CD14-positive monocyte (primary cell): ENCODE measurements around the gene GALT. TPM values are rescaled to one million over a fixed set of nuclear protein-coding genes. Genes with fewer than 3 reads are reported as not detected.

Experiments
- DNase-seq, 3 donors: peaks; one replicate each; pipeline ENCODE4 v3.0.0-alpha.2; 2011 to 2022
- H2AFZ ChIP-seq: 2 replicates; pipeline ENCODE4 v1.6.0; 2012; ENCODE audit warnings: mild to moderate bottlenecking, low read depth, low read length, inconsistent platforms; ENCODE audit not compliant: insufficient read depth, poor library complexity, severe bottlenecking
- H3K27ac ChIP-seq, 2 donors: 1 replicate in 1 of 2; 2 replicates in 1 of 2; pipeline ENCODE4 v1.5.1; 2012 to 2013; ENCODE audit warnings: low read length in 2 of 2, control low read depth in 1 of 2, inconsistent platforms in 1 of 2, low read depth in 1 of 2, mild to moderate bottlenecking in 1 of 2
- H3K27me3 ChIP-seq, 2 donors: one replicate each; pipeline versions ENCODE4 v1.6.0 to v1.6.1; 2011 to 2013; ENCODE audit warnings: low read length in 2 of 2; ENCODE audit not compliant: control insufficient read depth in 2 of 2, insufficient read depth in 2 of 2
- H3K36me3 ChIP-seq, 2 donors: replicated peaks in 1 of 2; 1 replicate in 1 of 2; 2 replicates in 1 of 2; pipeline versions ENCODE4 v1.5.1 to v1.6.1; 2012 to 2013; ENCODE audit warnings: low read length in 2 of 2, control low read depth in 1 of 2, inconsistent platforms in 1 of 2, mild to moderate bottlenecking in 1 of 2; ENCODE audit not compliant: insufficient read depth in 2 of 2, control insufficient read depth in 1 of 2
- H3K4me1 ChIP-seq, 2 donors: 1 replicate in 1 of 2; 2 replicates in 1 of 2; pipeline versions ENCODE4 v1.5.1 to v1.6.1; 2012 to 2013; ENCODE audit warnings: low read length in 2 of 2, control low read depth in 1 of 2, inconsistent platforms in 1 of 2, mild to moderate bottlenecking in 1 of 2, moderate library complexity in 1 of 2; ENCODE audit not compliant: insufficient read depth in 2 of 2, control insufficient read depth in 1 of 2
- H3K4me2 ChIP-seq: replicated peaks from 2 replicates; pipeline ENCODE3; 2012; ENCODE audit warnings: low read length, moderate library complexity, mild to moderate bottlenecking; ENCODE audit not compliant: poor library complexity, severe bottlenecking; ENCODE audit errors: extremely low read depth
- H3K4me3 ChIP-seq, 3 experiments: fragments of 200-600 bp in 1 of 3; sonication (generic) in 1 of 3; replicated peaks in 1 of 3; 1 replicate in 2 of 3; 2 replicates in 1 of 3; pipeline ENCODE4 v1.5.1; 2011 to 2013; ENCODE audit warnings: low read length in 3 of 3, mild to moderate bottlenecking in 3 of 3, control low read depth in 2 of 3, low read depth in 2 of 3, inconsistent platforms in 1 of 3, moderate library complexity in 1 of 3
- H3K79me2 ChIP-seq: 2 replicates; pipeline ENCODE4 v1.6.0; 2012; ENCODE audit warnings: mild to moderate bottlenecking, control low read depth, inconsistent platforms, low read length, moderate library complexity; ENCODE audit not compliant: insufficient read depth
- H3K9ac ChIP-seq: 2 replicates; pipeline ENCODE4 v1.6.0; 2017; ENCODE audit warnings: low read length, mild to moderate bottlenecking; ENCODE audit not compliant: insufficient read depth, poor library complexity, severe bottlenecking
- H3K9me3 ChIP-seq, 2 donors: replicated peaks in 1 of 2; 1 replicate in 1 of 2; 2 replicates in 1 of 2; pipeline versions ENCODE4 v1.5.1 to v1.6.1; 2012 to 2013; ENCODE audit warnings: low read length in 2 of 2, control low read depth in 1 of 2; ENCODE audit not compliant: control insufficient read depth in 1 of 2, insufficient read depth in 1 of 2
- H4K20me1 ChIP-seq: 2 replicates; pipeline ENCODE4 v1.6.0; 2012; ENCODE audit warnings: mild to moderate bottlenecking, low read length, control low read depth, moderate library complexity; ENCODE audit not compliant: insufficient read depth
- H3K27ac Mint-ChIP-seq, 7 donors: one replicate each; pipeline ENCODE4 v1.8.0; 2020; ENCODE audit warnings: mild to moderate bottlenecking in 7 of 7, mixed read lengths in 7 of 7, moderate library complexity in 6 of 7, inconsistent platforms in 2 of 7
- H3K27me3 Mint-ChIP-seq, 3 donors: one replicate each; pipeline ENCODE4 v1.8.0; 2021 to 2022; ENCODE audit warnings: low read depth in 3 of 3, mild to moderate bottlenecking in 3 of 3, mixed read lengths in 3 of 3, moderate library complexity in 3 of 3, inconsistent platforms in 1 of 3
- H3K36me3 Mint-ChIP-seq, 2 donors: one replicate each; pipeline ENCODE4 v1.8.0; 2020; ENCODE audit warnings: mixed read lengths in 2 of 2, inconsistent platforms in 1 of 2, mild to moderate bottlenecking in 1 of 2
- H3K4me1 Mint-ChIP-seq: one replicate; pipeline ENCODE4 v1.8.0; 2020; ENCODE audit warnings: mild to moderate bottlenecking, mixed read lengths
- H3K4me3 Mint-ChIP-seq, 2 donors: one replicate each; pipeline ENCODE4 v1.8.0; 2020; ENCODE audit warnings: mild to moderate bottlenecking in 2 of 2, mixed read lengths in 2 of 2, moderate library complexity in 1 of 2
- H3K9me3 Mint-ChIP-seq, 7 donors: one replicate each; pipeline ENCODE4 v1.8.0; 2020 to 2022; ENCODE audit warnings: mixed read lengths in 7 of 7, mild to moderate bottlenecking in 6 of 7, moderate library complexity in 6 of 7, inconsistent platforms in 2 of 7
- WGBS: methylation state at CpG from one replicate; pipeline ENCODE4 v1.1.5; 2013; ENCODE audit warnings: missing lambda C conversion rate; ENCODE audit not compliant: insufficient coverage; 5-methylcytosine and 5-hydroxymethylcytosine counted together
- intact Hi-C, 2 donors: fragments of 100-400 bp; cut with micrococcal nuclease; formaldehyde crosslinking; loops; one replicate each; pipeline versions ENCODE4 v1.15.0 to v1.15.1; 2023
- polyA plus RNA-seq, 3 donors: library from polyadenylated mRNA; depleted of rRNA in 1 of 3; unstranded in 2 of 3; stranded (reverse) in 1 of 3; fragments of 300-500 nt in 2 of 3; fragments of >200 nt in 1 of 3; fragmentation: Illumina TruSeq in 2 of 3; gene quantifications; 1 replicate in 2 of 3; 2 replicates in 1 of 3; pipeline ENCODE4 v1.2.3, GENCODE V29; 2012 to 2021
- TF ChIP-seq, protein P1 (sequence below): fragments of 200-600 bp; IDR thresholded peaks from one replicate; pipeline ENCODE4 v1.8.0; 2022; ENCODE audit warnings: antibody characterized with exemption, mild to moderate bottlenecking

Gene GALT
- polyA plus RNA-seq, 3 donors, result 25.6 to 103 (median 26.9) TPM

- Histone ChIP-seq H3K4me3 (peak within 1 kb of the TSS in 1 of 3 experiments; percentile 22), H3K9ac (no peak within 1 kb of the TSS), H3K9me3 (no peaks in the 10 kb centered on the region), H3K4me2 (peak within 1 kb of the TSS; percentile 18), H4K20me1 (no peaks in the 10 kb centered on the region), H3K27ac (peak within 1 kb of the TSS; percentile 39 to 47), H3K27me3 (no peaks in the 10 kb centered on the region), H3K79me2 (no peaks in the 10 kb centered on the region), H3K36me3 (no peaks in the 10 kb centered on the region), H2AFZ (peak within 1 kb of the TSS; percentile 41), H3K4me1 (peaks cover 29 to 32% of the 10 kb centered on the region in 2 donors)
- Mint-ChIP-seq H3K4me1 (peaks cover 34% of the 10 kb centered on the region), H3K27me3 (peaks cover 0 to 5% (median 3%) of the 10 kb centered on the region in 3 donors), H3K36me3 (no peaks in the 10 kb centered on the region), H3K4me3 (peak within 1 kb of the TSS in 1 of 2 donors; percentile 23), H3K27ac (peak within 1 kb of the TSS in 6 of 7 donors; percentile 46 to 72 (median 54)), H3K9me3 (peaks cover 0 to 1% (median 0%) of the 10 kb centered on the region in 7 donors)
- DNase-seq, result peak; percentile 29 to 62 (median 39)
- 21% methylated on average over 2 of the region's 6 CpGs for WGBS
- intact Hi-C loops, result no loop called here
- TF ChIP-seq, protein P1, sequence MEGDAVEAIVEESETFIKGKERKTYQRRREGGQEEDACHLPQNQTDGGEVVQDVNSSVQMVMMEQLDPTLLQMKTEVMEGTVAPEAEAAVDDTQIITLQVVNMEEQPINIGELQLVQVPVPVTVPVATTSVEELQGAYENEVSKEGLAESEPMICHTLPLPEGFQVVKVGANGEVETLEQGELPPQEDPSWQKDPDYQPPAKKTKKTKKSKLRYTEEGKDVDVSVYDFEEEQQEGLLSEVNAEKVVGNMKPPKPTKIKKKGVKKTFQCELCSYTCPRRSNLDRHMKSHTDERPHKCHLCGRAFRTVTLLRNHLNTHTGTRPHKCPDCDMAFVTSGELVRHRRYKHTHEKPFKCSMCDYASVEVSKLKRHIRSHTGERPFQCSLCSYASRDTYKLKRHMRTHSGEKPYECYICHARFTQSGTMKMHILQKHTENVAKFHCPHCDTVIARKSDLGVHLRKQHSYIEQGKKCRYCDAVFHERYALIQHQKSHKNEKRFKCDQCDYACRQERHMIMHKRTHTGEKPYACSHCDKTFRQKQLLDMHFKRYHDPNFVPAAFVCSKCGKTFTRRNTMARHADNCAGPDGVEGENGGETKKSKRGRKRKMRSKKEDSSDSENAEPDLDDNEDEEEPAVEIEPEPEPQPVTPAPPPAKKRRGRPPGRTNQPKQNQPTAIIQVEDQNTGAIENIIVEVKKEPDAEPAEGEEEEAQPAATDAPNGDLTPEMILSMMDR, result no peak
Observed at GRCh38 chr9:34690983-34691935, 44.8 kb downstream of the GALT start, which contains the start of gene CCL19. TSS of gene CCL19 (minus strand) at chr9:34691276. CDS start at chr9:34691139, 137 bp downstream.

DNA sequence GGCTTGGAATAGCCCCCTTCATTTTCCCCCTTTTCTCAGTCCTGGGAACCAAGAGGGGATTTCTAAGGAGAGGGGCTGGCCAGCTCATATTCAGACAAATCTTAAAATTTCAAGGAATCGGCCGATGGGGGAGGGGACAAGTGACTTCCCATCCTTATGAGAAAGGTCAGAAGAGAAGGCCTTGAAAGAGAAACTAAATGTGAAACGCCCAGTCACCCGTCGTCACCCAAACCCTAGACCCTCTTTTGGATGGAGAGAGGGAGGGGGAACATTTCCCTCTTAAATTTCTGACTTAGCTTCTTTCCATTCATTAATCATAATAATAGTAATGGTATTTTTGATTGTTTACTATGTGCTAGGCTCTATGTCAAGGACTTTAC, 45.5 kb downstream of the GALT start:
- WGBS, result no CpG with 5 or more reads among the region's 5 CpGs
- H3K4me1 ChIP-seq, result peaks cover 24 to 26% of the 10 kb centered on the region in 2 donors
- Mint-ChIP-seq H3K9me3 (peaks cover 0 to 1% (median 0%) of the 10 kb centered on the region in 7 donors), H3K4me1 (peaks cover 28% of the 10 kb centered on the region), H3K27me3 (peaks cover 0 to 5% (median 2%) of the 10 kb centered on the region in 3 donors), H3K27ac (peak overlapping the region in 1 of 7 donors; percentile 40), H3K36me3 (no peaks in the 10 kb centered on the region), H3K4me3 (no peak overlapping the region)
- TF ChIP-seq, protein P1, result no peak
- H3K9ac ChIP-seq, result no peak overlapping the region
- peak overlapping the region; percentile 11 for H3K4me2 ChIP-seq
- intact Hi-C loops, result no loop called here
- DNase-seq, result no peak
- H3K27ac ChIP-seq, result peak overlapping the region; percentile 39 to 47
- no peaks in the 10 kb centered on the region for H3K36me3 ChIP-seq
- H2AFZ ChIP-seq, result peak overlapping the region; percentile 41
- peak overlapping the region in 1 of 3 experiments; percentile 22 for H3K4me3 ChIP-seq
- H3K27me3 ChIP-seq, result no peaks in the 10 kb centered on the region
- no peaks in the 10 kb centered on the region for H4K20me1 ChIP-seq
- no peaks in the 10 kb centered on the region for H3K9me3 ChIP-seq
- H3K79me2 ChIP-seq, result no peaks in the 10 kb centered on the region
